Measurements from ENCODE around the gene KCNJ10.
A peak's percentile ranks its signal among the peaks of the same experiment; 100 is the strongest.

KCNJ10 gene

DNA sequence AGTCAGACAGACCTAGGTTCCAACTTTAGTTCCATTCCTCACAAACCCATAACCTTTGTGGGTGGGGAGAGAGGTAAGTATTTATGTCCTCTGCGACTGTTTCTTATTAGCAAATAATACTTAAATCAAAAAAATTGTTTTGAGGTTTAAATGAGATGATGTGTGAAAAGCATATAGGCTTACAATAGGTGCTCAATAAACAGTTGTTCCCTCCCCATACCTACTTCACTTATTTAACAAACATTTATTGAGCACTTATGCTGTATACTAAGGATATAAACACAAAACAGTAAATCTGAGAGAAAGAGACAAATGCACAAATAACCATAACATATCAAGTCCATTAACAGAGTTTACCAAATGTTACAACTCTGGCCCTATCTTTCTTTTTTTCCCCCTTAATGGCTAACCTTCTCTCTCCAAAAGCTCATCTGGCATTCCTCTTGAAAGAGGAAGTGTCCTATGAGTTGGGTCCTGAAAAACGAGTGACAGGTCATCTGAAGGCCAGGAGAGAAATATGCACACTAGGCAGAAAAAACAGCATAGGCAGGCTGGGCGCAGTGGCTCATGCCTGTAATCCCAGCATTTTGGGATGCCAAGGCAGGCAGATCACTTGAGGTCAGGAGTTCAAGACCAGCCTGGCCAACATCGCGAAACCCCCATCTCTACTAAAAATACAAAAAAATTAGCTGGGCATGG, 48.4 kb downstream of the KCNJ10 start:
- no peak for DNase-seq

DNA sequence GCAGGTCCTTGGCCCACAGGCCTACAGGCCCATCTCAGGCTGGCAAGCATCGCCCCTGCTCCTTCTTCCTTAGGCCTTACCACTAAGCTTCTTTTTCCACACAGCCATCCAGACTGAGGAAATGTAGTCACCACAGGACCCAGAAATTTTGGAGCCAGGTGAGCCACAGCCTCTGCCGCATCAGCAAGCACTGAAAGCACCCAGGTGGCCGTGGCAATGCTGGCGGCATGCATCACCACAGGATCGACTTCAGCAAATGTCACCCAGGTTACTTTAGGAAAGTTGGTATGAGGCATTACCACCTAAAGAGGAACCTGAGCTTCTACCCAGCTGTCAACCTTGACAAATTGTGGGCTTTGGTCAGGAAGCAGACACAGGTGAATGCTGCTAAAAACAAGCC, 49.8 kb downstream of the KCNJ10 start:
- no peak for DNase-seq

DNA sequence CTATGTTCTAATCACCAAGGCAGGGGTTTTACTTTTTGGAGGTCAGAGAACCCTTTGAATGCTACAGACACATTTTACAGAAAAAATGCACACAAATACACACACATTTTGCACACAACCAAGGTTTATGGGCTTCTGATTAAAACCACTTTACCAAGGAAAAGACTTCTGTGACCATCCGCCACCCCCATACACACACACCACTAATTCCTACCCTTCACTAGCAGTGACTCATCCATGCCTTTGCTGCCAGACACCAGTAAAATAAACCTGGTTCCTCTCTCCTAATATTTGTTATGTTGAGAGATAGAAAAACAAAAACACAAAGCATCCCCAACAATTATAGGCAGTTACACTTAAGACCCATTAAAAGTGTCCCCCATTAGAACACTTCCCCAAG, 51.1 kb downstream of the KCNJ10 start:
- no peak for DNase-seq

DNA sequence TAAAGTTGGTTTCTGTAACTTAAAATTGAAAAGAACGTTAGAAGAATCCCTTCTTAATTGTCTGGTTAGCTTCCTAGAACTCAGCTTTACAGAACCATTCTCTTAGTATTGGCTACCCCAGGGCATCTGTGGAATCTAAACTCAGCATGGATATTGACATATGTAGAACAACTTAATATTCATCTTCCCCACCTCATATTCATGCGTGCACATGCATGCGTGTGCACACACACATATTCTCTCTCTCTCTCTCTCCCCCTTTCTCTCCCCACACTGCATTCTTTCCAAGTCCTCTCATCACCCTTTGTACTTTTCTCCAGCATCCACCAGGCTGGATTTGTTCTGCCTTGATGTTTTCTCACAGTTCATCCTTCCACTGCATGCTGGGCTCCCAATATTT, 51.6 kb downstream of the KCNJ10 start:
- DNase-seq, result no peak

DNA sequence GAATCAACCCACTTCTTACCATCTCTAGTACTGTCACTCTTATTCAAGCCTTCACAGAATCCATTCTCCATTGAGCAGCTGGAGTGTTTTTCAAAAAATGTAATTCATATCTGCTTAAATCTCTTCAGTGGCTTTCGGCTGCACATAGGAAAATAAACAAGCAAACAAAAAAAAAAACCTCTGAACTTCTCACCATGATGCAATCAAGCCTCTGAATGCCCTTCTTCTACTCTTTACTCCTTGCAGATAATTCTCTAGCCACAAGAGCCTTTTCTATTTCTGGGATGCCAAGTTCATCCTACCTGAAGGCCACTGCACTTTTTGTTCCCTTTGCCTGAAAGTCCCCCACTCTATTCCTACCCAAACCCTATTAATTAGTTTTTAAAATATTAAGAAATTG, 52.4 kb downstream of the KCNJ10 start:
- no peak for DNase-seq

DNA sequence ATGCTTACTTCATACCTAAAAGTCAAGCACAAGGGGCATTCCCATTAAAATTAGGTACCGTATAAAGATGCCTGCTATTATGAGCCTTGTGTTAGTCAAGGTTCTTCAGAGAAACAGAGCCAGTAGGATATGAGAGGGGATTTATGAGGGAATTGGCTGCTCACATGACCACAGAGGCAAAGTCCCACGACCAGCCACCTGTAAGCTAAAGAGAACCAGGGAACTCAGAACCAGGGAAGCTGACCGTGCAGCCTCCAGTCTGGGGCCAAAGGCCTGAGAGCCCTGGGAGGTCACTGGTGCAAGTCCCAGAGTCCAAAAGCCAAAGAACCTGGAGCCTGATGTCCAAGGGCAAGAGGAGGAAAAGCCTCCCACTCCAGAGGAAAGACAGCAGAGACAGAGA, 58.2 kb downstream of the KCNJ10 start:
- no peak for DNase-seq

DNA sequence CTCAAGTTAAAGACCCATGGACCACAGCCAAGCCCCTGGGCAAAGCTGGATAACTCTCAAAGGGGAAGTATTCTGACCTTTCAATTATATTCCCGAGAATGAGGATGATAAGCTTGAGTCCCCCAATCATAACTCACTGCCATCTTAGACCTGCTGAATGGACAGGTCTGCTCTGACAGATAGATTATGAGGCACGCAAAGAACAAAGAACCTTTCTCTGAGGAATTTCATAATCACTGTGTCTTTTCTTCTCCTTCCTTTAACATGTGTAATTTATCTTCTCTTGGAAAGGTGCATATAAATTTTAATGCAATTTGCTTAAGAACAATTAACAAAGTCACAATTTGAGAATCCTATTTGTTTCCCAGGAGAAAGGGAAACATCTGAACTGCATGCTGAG, 60.2 kb downstream of the KCNJ10 start:
- no peak for DNase-seq

DNA sequence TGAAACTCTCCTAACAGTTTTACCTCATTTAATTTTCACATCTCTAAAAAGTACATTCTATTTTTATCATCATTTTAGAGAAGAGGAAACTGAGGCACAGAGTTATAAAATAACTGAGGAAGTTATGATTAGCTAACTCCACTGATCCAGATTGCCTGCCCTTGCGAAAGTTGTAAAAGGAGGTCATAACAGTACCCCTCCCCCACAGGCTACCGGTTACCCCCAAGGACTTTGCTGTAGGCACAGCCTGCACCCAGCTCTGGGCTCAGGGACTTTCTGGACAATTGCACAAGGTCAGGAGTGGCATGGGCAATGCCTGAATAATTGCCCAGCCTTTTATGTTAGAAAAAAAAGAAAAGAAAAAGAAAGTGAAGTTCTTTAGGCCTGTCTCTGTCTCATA, 60.9 kb downstream of the KCNJ10 start:
- DNase-seq, result no peak

DNA sequence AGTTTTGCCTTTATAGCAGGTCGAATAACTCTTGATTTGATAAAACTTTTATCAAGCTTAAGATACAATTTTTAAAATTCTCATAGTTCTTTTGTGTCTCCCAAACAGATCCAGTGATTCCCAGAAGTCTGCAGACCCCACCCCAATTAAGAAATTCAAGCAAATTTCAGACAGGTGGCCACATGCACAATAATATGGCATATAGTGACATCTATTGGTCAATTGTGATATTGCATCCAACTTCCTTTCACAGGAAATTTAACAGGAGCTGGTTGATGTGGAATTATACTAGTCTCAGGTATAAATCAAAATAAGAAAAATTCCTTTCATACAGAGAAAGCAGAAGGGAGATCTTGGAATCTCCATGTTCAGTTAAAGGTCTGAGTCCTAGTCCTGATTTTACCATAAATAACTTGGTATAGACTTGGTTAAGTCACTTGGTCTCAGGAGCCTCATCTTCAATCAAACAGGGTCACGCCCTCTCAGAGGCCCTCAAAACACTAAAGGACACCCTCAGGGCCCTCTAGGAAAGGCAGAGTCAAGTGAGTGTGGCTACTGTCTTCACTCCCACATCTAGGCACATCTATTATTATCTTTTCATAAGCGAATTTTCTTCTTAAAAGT, 62.3 kb downstream of the KCNJ10 start:
- peak; percentile 58 for DNase-seq

DNA sequence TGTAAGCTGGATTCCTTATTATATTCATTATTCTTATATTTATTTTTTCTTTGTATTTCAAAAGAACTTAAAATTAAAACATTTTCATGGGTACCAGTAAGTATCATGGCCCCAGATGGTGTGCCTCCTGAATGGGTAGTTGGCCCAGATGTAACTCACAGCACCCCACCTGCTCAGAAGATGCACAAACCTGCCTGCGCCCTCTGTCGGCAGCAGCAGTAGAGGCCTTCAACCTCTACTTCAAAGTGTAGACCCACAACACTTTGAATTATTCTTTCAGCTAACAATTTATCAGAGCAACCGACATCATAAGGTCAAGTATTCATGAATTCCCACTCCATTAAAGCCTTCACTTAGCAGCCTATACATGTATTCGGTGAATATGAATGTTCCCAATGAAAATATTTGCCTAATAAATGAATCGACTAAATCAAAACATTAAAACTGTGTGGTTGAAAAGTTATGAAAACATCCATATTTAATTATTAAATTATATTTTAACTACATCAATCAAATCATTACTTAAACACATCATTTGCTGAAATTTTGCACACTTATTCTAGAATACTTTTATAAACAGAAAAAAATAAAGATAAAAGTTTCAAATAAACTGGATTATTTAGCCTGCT, 63.5 kb downstream of the KCNJ10 start:
- DNase-seq, result peak; percentile 88

DNA sequence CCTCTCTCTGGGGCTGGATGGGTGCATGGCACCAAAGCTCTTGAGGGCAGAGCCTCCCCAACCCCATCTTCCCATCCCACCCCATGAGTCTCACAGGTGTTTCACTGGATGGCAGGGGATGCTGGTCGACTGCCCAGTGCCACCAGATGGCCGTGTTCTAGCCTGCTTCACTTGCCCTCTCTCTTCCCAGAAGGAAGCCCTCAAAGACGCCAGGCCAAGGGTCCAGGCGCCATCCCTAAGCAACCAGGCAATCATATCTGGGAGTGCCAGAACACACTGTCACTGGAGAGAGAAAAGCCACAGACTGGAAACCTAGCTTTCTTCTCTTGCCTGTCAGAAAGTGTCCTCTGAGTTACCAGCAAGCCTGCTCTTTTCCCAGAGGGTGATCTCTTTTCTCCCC, 64.9 kb downstream of the KCNJ10 start:
- DNase-seq, result no peak

DNA sequence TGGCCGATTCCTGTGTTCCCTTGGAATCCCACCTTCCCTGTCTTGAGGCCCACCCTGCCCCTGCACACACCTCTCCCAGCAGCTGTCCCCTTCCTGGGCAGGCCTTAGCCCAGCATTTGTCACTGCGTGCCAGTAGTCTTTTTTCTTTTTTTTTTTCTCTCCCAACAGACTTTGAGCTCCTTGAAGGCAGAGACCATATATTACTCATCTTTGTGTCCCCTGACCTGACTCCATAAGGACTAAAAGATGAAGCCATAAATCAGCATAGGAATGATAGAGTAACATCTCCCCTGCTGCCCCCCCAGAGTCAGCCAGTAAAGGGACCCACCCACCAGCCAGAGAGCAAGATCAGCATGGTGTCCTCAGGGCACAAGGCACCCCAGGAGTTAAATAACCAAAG, 65.5 kb downstream of the KCNJ10 start:
- DNase-seq, result no peak

DNA sequence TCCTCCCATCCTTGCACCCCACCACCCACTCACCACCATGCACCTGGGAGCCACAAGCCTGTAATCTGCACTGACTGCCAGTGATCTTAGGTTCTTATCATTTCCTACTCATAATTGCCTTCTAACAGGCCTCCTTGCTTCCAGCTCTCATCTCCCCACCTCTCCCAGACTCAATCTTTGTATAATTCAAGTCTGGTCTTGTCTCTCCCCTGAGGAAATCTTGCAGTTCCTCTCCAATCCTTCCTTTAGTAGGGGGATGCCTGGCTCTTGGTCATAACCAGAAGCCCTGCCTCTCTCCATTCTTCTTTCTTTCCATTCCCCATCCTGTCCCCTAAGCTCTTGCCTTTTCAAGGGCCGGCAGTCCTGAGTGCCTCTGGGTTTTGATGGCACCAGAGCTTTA, 66.0 kb downstream of the KCNJ10 start:
- DNase-seq, result no peak

DNA sequence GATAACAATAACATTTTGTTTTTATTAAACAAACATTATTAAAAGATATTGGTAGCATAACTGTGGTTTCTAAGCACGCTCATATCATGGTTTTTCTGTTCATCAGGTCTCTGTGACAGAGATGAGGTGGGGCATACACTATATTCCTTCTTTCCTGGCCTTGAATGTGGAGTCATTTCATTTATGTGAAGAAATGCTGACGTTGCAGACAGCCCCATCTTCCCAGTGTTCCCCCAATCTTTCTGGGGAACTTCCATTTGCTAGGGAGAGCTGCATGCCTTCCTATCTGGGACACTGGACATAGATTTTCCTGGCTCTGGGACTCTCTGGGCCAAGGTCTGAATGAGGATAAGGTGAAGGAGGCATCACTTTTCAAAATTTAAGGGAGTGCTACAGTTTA, 68.5 kb downstream of the KCNJ10 start:
- DNase-seq, result no peak

DNA sequence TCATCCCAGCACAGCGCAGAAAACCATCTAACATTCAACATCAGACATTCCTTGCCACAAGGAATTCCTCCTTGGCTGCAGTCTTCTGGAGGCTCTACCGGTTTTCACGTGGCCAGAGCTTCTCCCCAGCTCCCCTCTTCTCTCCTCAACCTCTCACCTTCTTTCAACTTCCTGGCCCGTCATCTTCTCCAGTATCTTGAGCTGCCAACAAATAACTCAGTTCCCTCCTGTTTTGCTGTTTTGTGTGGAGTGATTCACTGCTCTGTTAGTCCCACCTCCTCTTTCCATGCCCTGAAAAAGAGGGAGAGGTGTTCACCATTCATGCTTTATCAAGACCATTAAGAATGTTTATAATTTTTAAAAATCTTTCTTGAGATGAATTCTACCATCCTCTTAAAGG, 70.8 kb downstream of the KCNJ10 start:
- no peak for DNase-seq

DNA sequence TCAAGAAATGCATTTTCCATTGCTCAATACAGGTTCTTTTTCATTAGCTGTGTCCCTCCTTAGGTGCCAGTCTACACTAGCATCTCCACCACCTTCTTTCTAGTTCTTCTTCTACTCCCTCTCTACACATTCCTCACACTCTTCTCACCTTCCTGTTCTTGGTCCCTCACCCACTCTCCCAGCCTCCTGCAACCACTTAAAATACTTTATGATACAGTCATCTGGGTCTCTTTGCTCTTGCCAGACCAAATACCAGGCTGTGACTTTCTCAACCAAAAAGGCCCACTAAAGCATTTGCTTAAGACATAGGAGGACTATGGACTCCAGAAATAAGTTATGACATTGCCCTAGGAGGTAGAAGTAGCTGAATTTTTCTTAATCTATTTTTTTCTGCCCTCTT, 73.3 kb downstream of the KCNJ10 start:
- no peak for DNase-seq

DNA sequence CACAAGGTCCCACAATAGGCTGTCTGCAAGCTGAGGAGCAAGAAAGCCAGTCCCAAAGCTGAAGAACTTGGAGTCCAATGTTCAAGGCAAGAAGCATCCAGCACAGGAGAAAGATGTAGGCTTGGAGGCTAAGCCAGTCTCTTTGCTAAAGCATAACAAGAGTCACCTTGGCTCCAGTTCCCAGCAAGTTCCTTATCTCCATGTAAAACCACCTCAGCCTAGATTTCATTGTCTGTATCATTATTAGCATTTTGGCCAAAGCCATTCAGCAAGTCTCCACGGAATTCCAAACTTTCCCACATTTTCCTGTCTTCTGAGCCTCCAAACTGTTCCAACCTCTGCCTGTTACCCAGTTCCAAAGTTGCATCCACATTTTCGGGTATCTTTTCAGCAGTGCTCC, 75.1 kb downstream of the KCNJ10 start:
- no peak for DNase-seq

DNA sequence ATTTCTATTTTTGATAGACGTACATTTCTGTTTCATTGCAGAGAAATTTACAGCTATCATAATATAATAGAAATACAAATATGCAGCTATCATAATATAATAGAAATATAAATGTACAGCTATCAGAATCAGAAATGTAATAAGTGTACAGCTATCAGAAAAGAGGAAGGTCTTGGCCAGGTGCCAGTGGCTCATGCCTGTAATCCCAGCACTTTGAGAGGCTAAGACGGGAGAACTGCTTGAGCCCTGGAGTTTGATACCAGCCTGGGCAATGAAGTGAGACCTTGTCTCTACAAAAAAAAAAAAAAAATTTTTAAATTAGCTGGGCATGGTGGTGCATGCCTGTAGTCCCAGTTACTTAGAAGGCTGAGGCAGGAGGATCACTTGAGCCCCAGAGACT, 76.0 kb downstream of the KCNJ10 start:
- no peak for DNase-seq

DNA sequence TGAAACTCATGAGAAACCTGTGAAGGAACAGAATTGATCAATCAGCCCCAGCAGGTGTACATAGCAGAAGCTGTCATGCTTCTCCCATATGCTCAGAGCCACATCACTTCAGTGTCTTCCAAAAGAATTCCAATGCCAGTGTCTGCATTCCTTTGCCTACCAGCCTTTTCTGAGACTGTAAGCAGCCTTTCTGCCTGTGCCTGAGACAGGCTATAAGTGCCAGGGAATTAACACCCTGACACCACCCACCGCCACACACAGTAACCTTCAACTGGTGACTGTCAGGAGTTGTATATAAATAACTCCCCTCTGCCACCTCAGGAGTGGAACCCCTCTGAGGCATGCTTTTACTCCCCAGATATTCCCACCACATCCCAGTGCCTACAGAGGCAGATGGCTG, 77.8 kb downstream of the KCNJ10 start:
- DNase-seq, result no peak

DNA sequence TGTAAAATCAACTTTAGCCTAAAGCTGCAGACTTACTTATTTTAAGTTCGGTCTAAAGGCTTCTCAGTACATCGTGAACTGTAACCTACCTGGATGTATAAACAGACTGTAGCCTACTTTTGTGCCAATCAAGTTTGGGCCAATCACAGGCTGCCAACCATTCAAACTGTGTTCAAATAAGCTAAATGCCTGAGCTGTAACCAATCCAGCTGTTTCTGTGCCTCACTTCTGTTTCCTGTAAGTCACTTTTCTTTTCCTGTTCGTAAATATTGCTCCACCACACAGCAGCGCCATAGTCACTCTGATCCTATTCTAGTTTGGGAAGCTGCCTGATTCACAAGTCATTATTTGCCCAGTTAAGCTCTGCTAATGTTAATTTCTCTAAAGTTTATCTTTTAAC, 78.4 kb downstream of the KCNJ10 start:
- peak; percentile 59 for DNase-seq

DNA sequence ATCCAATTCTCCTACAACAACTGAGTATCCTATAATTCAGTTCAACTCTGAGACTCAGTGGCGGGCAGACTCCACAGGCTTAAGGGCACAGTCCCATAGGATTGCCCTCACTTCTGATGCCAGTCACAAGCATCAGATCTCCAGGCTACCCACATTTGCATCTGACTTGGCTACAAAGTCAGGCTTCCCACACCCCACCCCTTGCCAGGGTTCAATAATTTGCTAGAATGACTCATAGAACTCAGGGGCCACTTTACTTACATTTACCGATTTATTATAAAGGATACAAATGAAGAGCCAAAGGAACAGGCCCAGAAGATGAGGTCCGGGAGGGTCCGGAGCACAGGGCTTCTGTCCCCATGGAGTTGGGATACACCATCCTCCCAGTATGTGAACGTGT, 80.0 kb downstream of the KCNJ10 start:
- DNase-seq, result no peak

DNA sequence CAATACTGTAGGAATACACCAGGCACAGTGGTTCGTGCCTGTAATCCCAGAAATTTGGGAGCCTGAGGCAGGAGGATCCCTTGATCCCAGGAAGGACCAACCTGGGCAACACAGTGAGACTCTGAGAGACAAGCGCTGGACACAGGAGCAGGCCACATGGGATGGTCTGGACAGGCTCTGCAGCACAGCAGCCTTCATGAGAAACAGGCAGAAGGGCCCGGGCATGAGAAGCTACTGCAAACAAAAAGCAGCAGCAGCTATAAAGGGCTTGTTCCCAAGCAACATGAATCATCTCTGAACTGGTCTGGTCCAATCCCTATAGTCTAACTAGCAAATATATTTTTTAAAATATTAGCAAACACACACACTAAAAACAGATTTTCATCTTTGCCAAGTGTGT, 80.4 kb downstream of the KCNJ10 start:
- no peak for DNase-seq

DNA sequence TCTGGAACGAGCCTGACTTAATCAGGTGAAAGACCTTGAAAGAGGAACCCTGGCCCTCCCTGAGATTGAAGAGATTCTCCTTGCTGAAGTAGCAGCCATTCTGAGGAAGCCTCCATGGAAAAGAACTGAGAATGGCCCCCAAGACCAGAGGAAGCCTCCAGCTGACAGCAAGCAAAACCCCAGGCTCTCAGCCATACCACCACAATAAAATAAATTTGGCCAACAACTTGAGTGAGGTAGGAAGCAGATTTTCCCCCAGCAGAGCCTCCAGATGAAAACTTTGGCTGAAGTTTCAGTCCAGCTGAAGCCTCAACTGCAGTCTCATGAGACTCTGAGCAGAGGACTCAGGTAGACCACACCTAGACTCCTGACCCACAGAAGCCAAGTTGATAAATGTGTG, 82.0 kb downstream of the KCNJ10 start:
- DNase-seq, result no peak

DNA sequence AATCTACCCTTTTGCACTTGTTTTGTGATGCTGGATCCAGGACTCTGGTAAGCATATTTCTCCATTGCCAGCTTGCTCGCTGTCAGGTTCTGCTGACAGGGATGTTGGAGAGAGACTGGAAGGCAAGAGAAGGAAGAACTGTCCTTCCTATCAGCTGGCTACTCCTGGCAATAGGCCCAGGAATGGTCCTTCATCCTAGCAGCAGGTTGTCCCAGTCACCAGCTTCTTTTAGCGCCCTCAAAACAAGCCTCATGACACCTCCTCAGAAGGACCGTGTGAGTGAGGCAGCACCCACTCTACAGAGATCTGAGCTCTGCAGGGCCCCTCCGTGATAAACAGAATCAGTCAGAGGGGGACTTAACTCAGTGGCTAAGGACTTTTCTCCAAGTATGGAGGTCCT, 82.8 kb downstream of the KCNJ10 start:
- DNase-seq, result peak; percentile 23

DNA sequence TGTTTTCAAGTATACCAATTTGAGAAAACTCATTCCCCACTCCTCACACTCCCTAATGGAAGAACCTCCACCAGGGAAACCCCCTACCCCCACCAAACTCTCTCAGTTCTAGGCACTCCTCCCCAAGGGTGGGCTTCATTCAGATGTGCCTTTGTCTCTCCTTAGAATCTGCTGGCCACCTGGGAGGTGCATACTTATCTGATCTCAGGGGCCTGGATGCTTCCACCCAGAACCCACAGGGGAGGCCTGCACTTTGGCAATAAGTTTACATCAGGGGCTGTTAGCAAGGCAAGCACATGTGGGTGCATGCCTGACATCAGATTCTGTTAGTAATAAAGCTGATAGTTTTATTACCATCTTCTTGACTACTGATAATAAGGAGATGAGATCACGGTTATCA, 83.4 kb downstream of the KCNJ10 start:
- no peak for DNase-seq
